Activated naive CD8-positive, alpha-beta T cell (primary cell): ENCODE data around the gene BOLA1.
"Not testable (repeated sequence)": the region's sequence is repeated elsewhere in the genome, so short reads cannot be mapped to it uniquely, and the experiment has no call there.

Source experiments
- H3K27ac Mint-ChIP-seq: one replicate; pipeline ENCODE4 v1.8.0; 2021; ENCODE audit warnings: mixed read lengths
- H3K27me3 Mint-ChIP-seq: one replicate; pipeline ENCODE4 v1.8.0; 2021; ENCODE audit warnings: mixed read lengths
- H3K36me3 Mint-ChIP-seq: one replicate; pipeline ENCODE4 v1.8.0; 2021; ENCODE audit warnings: mixed read lengths
- H3K4me1 Mint-ChIP-seq: one replicate; pipeline ENCODE4 v1.8.0; 2021; ENCODE audit warnings: low read depth, mixed read lengths
- H3K4me3 Mint-ChIP-seq: one replicate; pipeline ENCODE4 v1.8.0; 2021; ENCODE audit warnings: mild to moderate bottlenecking, mixed read lengths
- H3K9me3 Mint-ChIP-seq: one replicate; pipeline ENCODE4 v1.8.0; 2021; ENCODE audit warnings: low read depth, mixed read lengths

Gene BOLA1, protein sequence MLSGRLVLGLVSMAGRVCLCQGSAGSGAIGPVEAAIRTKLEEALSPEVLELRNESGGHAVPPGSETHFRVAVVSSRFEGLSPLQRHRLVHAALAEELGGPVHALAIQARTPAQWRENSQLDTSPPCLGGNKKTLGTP

DNA sequence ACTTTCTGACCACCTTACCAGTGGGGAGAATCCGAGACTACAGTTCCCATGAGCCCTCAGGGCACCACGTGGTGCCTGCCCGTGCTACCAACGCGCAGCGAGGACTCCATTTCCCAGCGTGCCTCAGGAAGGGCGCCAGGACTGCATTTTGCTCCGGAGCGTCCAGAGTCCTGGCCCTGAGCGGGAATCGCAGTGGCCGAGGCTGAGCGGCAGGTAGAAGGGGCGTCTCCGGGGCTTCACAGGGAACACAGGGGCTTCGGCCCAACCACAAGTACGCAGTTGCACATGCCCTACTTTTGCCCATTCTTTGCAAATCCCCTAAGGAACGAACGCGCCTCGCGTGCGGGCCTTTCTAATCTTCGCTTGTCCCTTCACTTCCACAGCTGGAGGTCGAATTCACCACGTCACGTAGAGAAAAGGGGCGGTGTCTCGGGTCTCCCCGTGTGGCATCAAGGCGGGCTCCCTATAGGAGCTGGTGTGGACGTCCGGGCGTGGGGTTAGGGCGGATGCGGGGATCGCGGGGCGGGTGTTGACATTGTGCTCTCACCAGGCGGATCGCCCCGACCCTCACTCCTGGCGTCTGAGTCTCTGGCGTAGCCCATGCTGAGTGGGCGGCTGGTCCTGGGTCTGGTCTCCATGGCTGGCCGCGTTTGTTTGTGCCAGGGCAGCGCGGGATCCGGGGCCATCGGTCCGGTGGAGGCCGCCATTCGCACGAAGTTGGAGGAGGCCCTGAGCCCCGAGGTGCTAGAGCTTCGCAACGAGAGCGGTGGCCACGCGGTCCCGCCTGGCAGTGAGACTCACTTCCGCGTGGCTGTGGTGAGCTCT, at the start of gene BOLA1:
Gene BOLA1, plus strand, starts transcription at position 109 of the 825 bp plus-strand sequence. Its CDS starts 492 bp downstream, at position 601.
- Mint-ChIP-seq H3K4me3 (peak within 1 kb of the TSS; percentile 92), H3K4me1 (peaks cover 23% of the 10 kb centered on the region), H3K36me3 (peaks cover 2% of the 10 kb centered on the region), H3K27me3 (no peaks in the 10 kb centered on the region), H3K27ac (peak within 1 kb of the TSS; percentile 95), H3K9me3 (no peaks in the 10 kb centered on the region)

DNA sequence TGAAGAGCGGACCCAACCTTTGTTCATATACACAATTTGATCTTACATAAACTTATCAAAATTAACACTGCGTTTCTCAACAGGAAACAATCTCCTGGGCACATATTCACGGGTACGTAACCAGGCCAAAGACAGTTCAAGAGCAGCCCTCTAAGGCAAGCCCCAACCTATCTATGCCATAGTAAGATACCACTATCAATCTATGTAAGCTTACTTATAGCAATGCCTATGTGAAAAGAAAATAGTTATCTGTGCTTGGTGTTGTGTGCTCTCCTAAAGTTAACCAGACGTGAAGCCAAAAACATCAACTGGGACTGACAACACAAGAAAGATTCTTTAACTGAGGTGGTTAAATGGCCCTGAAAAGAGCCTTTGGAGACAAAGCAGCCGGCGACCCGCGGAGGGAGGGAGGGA, 49.4 kb upstream of the BOLA1 start:
- Mint-ChIP-seq H3K27me3 (no peaks in the 10 kb centered on the region), H3K4me3 (peak overlapping the region; percentile 88), H3K9me3 (no peaks in the 10 kb centered on the region), H3K36me3 (peaks cover 7% of the 10 kb centered on the region), H3K27ac (peak overlapping the region; percentile 92), H3K4me1 (peaks cover 47% of the 10 kb centered on the region)

DNA sequence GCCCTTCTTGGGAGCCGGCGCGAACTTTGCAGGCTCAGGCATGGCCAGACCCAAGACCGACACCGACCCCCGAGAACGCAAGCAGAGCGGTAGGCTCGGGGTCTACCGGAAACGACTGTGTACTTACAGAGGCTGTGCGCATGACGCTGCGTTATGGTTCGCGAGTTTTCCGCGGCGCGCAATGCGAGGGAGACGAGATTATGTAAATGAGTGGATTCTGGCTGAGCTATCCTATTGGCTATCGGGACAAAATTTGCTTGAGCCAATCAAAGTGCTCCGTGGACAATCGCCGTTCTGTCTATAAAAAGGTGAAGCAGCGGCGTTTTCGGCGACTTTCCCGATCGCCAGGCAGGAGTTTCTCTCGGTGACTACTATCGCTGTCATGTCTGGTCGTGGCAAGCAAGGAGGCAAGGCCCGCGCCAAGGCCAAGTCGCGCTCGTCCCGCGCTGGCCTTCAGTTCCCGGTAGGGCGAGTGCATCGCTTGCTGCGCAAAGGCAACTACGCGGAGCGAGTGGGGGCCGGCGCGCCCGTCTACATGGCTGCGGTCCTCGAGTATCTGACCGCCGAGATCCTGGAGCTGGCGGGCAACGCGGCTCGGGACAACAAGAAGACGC, 48.5 kb upstream of the BOLA1 start:
- not testable (repeated sequence) for H3K36me3 Mint-ChIP-seq, H3K27me3 Mint-ChIP-seq, H3K27ac Mint-ChIP-seq, H3K9me3 Mint-ChIP-seq, H3K4me3 Mint-ChIP-seq
- peaks cover 39% of the 10 kb centered on the region for H3K4me1 Mint-ChIP-seq

DNA sequence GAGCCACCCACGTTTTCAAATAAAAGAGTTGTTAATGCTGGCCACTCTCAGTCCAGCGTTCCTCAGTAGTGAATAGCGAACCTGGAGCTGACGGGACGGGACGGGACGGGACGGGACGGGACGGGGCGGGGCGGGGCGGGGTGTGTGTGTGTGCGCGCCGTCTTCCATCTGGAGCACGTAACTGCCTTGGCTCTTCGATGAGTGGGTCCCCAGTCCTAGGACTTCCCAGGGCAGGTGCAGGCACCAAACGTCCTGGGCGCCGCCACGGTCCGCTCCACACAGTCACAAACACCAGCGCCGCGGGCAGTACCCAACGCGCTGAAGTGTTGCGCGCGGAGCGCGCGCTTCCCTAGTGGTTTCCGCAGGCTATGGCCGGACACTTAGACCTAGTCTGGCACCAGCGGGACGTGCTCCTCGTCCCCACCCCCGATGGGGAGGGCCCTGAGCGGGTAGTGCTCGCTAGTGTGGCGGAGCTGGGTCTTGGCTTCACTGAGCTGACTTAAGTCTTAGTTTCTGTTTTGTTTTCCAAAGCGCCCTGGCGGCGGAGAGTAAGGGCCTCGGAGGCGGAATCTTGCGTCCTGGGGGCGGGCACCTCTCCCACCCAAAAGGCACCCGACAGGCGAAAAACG, 47.7 kb upstream of the BOLA1 start:
- H3K4me3 Mint-ChIP-seq, H3K9me3 Mint-ChIP-seq, H3K36me3 Mint-ChIP-seq, H3K27me3 Mint-ChIP-seq, H3K27ac Mint-ChIP-seq: not testable (repeated sequence)
- H3K4me1 Mint-ChIP-seq = peaks cover 31% of the 10 kb centered on the region

DNA sequence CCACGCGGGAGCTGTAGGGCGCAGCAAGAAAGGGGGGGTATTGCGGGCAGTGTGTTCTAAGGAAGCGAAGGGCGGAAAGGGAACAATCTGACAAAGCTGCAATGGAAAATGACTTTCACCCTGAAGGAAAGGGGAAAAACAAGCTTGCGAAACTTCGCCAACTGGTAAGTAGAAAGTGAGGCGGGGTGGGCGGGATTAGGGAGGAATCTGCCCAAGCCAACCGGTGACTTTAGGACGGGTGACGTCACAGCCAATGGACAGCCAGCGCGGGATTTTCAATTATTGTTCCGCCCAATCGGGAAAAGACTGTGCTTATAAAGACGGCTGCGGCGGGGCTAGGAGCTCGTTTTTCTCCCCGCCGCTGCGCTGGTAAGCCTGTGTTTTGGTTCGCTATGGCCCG, 47.1 kb upstream of the BOLA1 start:
- not testable (repeated sequence) for H3K36me3 Mint-ChIP-seq, H3K27ac Mint-ChIP-seq, H3K4me3 Mint-ChIP-seq, H3K27me3 Mint-ChIP-seq, H3K9me3 Mint-ChIP-seq
- H3K4me1 Mint-ChIP-seq = peaks cover 26% of the 10 kb centered on the region

DNA sequence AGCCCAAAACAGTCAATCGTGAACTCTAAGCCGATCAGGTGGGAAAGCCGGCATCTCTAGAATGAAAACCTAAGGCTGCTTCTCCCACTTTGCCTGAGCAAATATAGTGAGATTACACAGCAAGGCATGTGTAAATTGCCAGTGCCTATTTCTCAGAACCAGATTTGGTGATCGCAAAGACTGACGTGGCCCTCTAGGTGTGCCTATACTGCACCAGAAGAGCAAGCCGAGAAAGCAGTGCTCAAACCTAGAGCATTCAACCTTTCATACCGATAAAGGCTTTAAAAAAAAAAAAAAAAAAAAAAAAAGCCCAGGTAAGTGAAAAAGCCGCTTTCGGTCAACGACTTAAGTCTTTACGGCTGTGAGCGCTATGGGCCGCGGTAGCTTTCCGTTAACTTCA, 39.1 kb upstream of the BOLA1 start:
- not testable (repeated sequence) for H3K4me3 Mint-ChIP-seq, H3K4me1 Mint-ChIP-seq, H3K36me3 Mint-ChIP-seq, H3K27me3 Mint-ChIP-seq, H3K9me3 Mint-ChIP-seq, H3K27ac Mint-ChIP-seq

DNA sequence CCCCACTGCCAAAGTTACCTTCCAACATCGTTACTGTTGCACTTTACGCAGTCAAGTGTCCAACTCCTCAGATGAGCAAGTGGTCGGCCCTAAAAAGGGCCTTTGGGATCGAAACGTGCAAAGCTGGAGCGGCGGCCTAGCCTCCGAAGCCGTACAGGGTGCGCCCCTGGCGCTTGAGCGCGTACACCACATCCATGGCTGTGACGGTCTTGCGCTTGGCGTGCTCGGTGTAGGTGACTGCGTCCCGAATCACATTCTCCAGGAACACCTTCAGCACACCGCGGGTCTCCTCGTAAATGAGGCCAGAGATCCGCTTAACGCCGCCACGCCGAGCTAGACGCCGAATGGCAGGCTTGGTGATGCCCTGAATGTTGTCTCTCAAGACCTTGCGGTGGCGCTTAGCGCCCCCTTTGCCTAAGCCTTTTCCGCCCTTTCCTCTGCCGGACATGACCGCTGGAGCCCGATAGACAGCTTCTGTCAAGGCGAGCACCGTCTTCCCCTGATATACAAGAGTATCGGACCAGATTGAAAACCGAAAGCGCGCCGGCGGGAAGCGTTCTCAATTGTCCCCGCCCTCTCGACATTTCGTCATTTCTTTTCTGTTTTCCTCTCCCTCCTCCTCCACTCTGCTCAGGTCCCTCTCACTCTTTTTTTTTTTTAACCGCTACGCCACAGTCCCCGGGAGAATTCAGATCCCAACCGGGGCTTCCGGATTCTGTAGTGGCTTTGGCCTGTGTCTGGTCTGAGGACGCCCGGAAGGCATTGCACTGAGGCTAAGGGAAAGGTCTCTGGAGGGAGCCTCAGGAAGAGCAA, 38.5 kb upstream of the BOLA1 start:
- not testable (repeated sequence) for H3K27ac Mint-ChIP-seq, H3K36me3 Mint-ChIP-seq, H3K4me1 Mint-ChIP-seq, H3K4me3 Mint-ChIP-seq, H3K27me3 Mint-ChIP-seq, H3K9me3 Mint-ChIP-seq

DNA sequence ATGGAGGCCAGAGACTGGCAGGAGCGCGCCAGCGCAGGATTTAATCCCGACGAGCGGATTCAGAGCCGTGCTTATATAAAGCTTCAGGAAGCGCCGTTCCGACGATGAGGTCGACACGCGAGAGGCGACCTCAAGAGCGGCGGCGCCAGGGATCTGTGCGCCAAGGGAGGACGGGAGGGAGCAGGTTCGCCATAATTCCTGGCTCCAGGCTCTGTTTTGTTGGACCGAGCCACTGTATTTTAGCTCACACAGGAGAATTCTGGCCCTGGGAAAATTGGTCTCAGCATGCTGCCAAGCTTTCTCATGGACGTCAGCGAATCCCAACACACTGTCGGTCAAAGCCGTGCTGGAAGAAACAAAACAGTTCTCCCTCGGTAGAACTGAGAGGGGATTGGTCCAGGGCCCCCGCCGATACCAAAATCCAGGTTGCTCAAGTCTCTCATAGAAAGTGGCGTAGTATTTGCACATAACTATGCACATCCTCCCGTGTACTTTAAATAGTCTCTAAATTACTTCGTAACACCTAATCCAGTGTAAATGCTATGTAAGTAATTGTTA, 37.8 kb upstream of the BOLA1 start:
- H3K27ac Mint-ChIP-seq, H3K27me3 Mint-ChIP-seq, H3K4me3 Mint-ChIP-seq, H3K4me1 Mint-ChIP-seq, H3K36me3 Mint-ChIP-seq, H3K9me3 Mint-ChIP-seq: not testable (repeated sequence)

DNA sequence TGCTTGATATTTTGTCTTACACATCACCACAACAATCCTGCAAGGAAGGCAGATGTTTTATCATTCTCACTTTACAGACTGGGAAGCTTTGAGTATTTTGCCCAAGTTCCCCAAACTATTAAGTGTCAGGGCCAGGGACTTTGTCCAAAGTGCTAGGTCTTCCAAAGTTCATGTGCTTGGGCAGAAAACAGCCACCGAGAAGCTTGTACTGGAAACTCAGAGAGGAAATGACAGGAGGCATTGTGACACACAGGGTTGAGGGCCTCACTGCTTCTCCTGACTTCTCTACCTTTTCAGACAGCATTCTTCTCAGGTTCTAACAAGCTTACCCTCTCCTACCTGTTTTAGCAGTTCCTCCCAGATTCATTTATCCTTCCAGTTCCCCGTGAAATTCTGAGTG, 32.5 kb upstream of the BOLA1 start:
- not testable (repeated sequence) for H3K36me3 Mint-ChIP-seq, H3K4me1 Mint-ChIP-seq, H3K9me3 Mint-ChIP-seq, H3K27ac Mint-ChIP-seq, H3K27me3 Mint-ChIP-seq, H3K4me3 Mint-ChIP-seq

DNA sequence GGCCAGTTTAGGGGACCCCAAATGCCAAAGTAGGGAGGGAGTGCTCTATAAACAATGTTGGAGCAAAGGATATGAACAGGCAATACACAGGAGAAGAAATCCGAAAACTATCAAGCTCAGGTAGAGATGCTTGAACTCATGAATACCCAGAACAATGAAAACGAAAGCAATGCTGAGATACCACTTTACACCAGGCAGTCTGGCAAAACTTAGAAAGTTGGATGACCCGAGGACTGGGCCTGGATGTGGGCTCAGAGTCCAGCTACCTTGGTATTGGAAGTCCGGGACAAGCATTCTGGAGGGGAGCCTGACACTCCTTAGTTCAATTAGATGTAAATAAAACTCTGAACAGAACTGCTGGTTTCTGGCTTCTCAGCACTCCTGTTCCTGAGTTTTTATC, 26.3 kb upstream of the BOLA1 start:
- not testable (repeated sequence) for H3K4me1 Mint-ChIP-seq, H3K36me3 Mint-ChIP-seq

DNA sequence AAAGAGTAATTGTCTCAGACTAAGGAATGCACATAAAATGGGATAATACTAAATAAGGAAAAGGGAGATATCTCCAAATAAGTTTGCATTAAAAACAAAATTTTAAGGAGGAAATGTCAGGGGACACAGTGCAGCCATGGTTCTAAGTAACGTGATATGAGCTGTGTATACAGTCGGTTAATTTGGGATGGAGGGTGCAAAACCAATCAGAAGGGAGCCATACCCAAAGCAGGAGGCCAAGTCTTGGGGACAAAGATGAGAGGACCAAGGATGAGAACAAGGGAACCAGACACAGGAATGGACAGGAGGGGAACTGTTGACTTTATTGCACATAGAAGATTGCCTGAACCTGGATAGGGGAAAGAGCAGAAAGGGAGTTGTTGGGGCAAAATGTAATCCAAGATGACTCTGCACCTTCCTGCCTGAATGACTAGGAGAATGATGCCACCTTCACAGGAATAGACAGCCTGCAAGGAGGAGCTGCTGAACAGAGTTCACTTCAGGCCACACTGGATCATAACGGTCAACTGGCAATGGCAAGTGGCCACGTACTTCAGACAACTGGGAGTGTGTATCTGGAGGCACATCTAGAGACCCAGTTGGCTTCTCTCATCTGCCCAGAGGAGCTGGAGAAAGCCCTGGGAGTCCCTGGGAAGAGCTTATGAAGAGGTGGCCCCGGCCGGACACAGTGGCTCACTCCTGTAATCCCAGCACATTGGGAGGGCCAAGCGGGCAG, 22.0 kb upstream of the BOLA1 start:
- H3K9me3 Mint-ChIP-seq = no peaks in the 10 kb centered on the region
- H3K27me3 Mint-ChIP-seq = no peaks in the 10 kb centered on the region
- peaks cover 40% of the 10 kb centered on the region for H3K4me1 Mint-ChIP-seq
- H3K36me3 Mint-ChIP-seq = peaks cover 2% of the 10 kb centered on the region
- no peak overlapping the region for H3K27ac Mint-ChIP-seq
- no peak overlapping the region for H3K4me3 Mint-ChIP-seq

More for the DNA sequence above, 26.3 kb upstream of the BOLA1 start:
- H3K27ac Mint-ChIP-seq, H3K9me3 Mint-ChIP-seq, H3K27me3 Mint-ChIP-seq, H3K4me3 Mint-ChIP-seq: not testable (repeated sequence)

DNA sequence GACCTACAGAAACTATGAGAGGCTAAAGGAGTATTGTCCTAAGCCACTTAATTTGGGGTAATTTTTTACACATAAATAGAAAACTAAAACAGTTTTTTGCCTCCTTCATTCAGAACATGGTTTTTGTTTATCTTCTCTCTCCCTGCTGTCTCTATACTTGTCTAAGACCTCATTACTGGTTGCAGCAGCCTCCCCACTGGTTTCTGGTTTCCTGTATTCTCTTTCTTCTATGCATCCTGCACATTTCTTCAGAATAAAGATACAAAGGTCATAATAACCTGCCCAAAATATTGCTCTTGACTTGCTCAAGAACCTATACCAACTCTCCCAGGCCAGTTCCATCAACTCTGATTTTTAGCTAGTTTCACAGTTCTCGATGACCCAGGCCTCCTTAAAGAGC, 19.8 kb upstream of the BOLA1 start:
- H3K27me3 Mint-ChIP-seq = no peaks in the 10 kb centered on the region
- peaks cover 2% of the 10 kb centered on the region for H3K36me3 Mint-ChIP-seq
- peaks cover 42% of the 10 kb centered on the region for H3K4me1 Mint-ChIP-seq
- no peaks in the 10 kb centered on the region for H3K9me3 Mint-ChIP-seq
- H3K4me3 Mint-ChIP-seq = peak overlapping the region; percentile 58
- H3K27ac Mint-ChIP-seq = peak overlapping the region; percentile 86

DNA sequence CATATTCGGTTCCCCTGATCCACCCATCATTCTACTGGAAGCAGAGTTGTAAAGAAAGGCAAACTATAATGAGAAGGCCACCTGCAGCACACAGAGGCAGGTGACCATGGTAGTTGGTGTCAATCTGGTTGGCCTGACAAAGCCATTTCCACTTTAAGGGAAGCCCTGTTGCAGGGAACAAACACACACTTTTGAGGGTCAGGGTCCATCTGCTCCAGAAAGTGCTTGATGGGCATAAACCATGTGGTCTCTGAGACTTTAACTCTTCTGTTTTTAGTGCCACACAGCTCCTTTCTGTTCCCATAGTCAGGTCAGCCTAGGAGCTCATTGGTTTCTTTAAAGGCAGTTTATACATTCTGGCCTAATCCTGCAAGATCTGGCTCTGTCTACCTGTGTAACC, 17.5 kb upstream of the BOLA1 start:
- H3K36me3 Mint-ChIP-seq = peaks cover 2% of the 10 kb centered on the region
- peak overlapping the region; percentile 79 for H3K27ac Mint-ChIP-seq
- H3K9me3 Mint-ChIP-seq = no peaks in the 10 kb centered on the region
- no peak overlapping the region for H3K4me3 Mint-ChIP-seq
- no peaks in the 10 kb centered on the region for H3K27me3 Mint-ChIP-seq
- peaks cover 42% of the 10 kb centered on the region for H3K4me1 Mint-ChIP-seq

DNA sequence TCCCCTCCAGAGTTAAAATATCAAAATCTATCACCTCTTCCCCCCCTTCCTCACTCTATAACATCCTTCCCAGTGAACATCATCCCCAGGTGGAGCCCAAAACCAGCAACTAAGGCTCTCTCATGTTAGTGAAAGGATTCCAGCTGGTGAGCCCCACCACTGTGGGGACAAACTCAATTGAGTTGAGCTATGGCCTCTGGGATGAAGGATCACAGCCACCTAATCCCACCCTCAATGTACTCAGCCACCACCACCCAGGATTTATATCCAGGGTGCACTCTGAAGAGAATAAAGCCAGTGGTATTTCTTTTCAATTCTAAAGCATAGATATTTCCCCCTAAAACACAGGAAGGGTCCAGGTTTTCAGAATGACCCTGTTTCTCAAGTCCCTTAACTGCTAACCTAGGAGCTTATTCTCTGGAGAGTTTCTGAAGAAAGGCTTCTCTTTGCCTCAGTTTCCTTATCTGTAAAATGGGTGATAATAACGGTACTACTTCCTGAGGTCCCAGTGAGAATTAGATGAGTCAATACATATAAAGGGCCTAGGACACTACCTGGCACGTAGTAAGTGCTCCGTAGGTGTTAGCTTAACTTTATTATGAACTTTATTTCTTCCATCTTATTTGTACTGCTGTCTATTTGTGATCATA, 15.6 kb upstream of the BOLA1 start:
- no peak overlapping the region for H3K4me3 Mint-ChIP-seq
- H3K4me1 Mint-ChIP-seq = peaks cover 31% of the 10 kb centered on the region
- no peak overlapping the region for H3K27ac Mint-ChIP-seq
- no peaks in the 10 kb centered on the region for H3K27me3 Mint-ChIP-seq
- no peaks in the 10 kb centered on the region for H3K36me3 Mint-ChIP-seq
- no peaks in the 10 kb centered on the region for H3K9me3 Mint-ChIP-seq
